NCI-H2227 treated with DMSO at 0.1 percent for 48 hours (cell line): ENCODE data around the gene DDI2.

ENCODE experiments used
- DNase-seq: peaks from one replicate; lab custom pipeline; 2025; lab: John Stamatoyannopoulos, UW

The DDI2 gene

DNA sequence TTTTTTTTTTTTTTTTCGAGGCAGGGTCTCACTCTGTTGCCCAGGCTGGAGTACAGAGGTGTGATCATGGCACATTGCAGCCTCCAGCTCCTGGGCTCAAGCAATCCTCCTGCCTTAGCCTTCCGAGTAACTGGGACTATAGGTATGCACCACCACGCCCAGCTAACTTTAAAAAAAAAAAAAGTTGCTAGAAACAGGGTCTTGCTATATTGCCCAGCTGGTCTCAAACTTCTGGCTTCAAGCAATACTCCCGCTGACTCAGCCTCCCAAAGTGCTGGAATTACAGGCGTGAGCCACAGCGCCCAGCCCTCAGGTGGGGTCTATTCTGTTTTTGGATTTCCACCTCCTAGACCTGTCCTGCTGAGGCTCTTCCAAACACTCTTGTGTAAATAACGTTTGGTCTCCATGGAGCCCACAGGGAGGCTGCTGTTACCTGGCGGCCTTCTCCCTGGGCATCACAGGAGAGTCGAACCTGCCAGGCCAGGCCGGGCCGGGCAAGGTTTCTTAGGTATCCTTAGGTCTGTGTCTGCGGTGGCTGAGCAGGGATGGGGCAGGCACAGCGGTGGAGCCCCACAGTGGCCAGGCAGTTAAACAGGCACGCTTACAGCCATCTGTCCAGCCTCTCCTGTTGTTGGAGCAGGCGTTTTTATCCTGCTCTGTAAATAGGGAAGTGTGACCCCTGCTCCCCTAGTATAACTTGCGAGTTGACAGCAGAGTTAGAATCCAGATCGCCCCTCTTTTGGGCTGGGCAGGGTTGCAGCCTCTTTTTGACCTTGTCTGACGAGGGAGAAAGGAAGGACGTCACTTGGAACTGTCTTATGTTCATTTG, 85.7 kb downstream of the DDI2 start:
- DNase-seq, result no peak

DNA sequence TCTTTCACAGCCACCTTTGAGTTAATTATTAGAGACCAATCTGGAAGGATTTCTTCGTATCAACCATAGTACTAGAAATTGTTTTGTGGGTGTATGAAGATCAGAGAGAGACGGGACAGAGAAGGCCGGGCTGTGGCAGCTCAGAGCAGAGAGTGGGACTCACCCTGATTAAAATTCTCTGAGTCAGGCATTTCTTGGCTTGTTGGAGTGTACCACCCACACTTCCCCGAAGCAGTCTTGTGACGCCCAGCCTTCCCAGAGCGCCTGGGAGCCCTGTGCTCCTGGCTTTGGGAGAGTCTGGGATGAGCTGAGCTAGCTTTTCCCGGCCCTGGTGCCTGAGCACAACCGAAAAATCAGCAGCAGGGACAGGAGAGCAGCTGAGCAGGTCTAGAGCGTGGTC, 86.3 kb downstream of the DDI2 start:
- no peak for DNase-seq

DNA sequence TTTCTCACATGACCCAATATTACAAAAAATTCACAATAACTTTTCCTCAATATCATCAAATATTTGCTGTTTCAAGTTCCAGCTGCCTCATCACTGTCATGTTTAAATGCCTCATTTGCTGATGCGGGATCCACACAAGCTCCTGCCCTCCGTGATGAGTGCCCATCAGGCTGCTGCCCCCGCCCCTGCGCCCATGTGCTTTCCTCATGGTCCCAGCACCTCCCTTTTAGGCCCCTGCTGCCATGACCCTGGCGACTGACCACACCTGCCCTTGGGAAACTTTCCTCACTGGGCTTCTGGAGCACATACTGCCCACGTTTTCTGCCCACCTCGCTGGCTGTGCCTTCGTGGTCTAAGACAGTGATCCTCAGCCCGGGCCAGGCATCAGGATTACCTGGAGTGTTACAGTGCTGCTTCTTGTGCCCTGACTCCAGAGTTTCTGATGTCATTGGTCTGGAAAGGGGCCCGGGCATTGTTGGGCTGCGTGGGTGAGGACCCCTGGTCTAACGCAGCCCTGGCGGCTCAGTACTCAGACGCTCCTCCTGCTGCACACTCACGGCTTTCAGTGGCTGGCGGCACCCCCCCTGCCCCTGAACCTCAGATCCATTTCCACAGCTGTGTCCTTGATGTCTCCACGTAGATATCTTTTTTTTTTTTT, 87.4 kb downstream of the DDI2 start:
- DNase-seq, result no peak

DNA sequence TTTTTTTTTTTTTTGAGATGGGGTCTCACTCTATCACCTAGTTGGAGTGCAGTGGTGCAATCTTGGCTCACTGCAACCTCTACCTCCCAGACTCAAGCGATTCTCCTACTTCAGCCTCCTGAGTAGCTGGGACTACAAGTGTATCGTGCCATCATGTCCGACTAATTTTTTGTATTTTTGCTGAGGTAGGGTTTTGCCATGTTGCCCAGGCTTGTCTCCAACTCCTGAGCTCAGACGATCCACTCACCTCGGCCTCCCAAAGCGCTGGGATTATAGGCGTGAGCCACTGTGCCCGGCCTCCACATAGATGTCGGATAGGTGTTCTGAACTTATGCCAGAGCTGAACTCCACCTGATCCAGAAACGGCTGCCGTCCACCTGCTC, 87.9 kb downstream of the DDI2 start:
- no peak for DNase-seq

DNA sequence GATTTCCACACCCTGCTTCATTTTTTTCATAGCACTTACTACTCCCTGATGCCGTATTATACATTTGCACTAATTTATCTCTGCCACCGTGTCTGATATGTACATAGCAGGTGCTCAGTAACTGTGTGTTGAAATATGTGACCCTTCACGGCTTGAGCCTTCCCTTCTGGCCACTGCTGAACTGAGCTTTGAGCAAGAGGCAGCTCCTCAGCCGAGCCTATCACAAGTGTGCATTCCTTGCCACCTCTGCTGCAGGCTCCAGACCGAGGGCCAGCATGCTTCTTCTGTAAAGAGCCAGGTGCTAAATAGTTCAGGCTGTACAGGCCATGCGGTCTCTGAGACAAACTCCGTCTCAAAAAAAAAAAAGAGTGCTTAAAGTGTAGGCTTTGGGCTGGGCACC, 89.5 kb downstream of the DDI2 start:
- DNase-seq, result no peak

DNA sequence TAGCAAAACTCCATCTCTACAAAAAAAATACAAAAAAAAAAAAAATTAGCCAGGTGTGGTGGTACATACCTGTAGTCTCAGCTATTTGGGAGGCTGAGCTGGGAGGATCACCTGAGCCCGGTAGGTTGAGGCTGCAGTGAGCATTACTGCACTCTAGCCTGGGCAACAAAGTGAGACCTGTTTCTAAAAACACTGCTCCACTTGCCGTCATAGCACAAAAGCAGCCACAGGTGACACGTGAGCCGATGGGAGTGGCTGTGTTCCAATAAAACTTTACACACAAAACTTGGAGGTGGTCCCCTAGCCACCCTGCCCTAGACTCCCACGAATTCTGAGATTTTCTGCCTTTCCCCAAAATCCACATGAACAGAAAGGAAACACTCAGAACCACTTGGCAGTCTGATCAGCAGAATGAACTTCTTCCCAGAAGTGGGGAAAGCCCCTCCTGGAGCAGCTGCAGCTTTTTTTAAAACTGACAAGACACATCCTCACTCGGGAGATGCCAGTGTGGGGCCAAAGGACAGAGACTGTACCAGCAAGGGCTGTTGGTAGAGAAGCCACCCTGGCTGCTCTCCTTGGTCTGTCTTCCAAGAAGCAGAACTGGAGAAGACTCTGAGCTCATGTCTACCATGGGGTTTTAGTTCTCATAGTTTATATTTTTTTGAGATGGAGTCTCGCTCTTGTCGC, 90.1 kb downstream of the DDI2 start:
- no peak for DNase-seq

DNA sequence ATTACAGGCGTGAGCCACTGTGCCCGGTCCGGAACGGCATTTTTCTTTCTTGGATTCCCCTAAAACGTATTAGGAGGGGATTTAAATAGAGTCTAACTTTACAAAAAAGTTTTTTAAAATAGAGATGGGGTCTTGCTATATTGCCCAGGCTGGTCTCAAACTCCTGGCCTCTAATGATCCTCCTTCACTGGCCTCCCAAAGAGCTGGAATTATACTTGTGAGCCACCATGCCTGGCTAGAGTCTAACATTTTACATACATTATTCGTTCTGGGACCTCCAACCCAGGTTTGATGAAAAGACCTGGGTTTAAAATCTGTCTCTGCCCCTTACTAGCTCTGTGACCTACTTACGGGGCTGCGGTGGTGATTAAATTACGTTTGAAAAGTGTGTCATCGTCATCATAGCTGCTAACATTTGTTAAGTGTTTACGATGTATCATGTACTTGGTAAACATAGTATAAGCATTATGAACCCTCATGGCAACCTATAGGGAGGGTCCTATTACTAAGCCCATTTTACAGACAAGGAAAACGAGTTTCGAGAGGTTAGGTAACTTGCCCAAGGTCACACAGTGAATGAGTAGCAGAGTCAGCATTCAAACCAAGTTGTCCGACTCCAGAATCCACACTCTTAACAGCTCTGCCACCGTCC, 91.4 kb downstream of the DDI2 start:
- no peak for DNase-seq

DNA sequence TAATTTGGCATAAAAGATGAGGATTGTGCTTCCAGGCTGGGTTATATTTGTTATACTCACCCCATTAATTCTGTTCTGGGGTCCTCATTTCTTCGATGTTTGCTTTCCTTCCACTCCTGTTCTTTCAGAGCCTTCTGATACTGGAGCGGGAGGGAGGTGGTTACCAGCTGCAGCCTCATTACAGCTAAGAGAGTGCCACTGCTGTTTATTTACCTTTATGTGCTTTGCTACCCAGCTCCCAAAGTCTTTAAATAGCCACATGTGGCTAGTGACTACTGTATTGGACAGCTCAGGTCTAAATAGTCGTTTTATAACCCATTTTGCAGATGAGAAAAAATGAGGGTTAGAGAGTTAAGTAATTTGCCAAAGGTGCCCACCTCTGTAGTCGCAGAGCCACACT, 92.0 kb downstream of the DDI2 start:
- DNase-seq, result no peak

DNA sequence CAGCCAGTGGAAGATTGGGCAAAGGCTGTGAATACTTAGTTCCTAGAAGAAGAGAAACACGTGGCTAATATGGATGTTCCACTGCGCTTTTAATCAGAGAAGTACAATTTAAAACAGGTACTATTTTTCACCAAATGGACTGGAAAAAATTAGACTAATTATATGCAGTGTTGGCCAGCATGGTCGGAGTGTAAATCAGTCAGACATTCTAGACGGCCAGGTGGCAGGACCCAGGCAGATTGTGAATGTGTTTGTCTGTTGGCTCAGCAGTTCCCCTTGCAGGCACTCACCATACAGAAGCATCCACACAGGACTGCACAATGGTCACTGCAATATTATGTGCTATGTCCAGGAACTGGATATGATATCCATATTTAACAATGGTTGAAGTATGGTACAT, 94.9 kb downstream of the DDI2 start:
- DNase-seq, result no peak

DNA sequence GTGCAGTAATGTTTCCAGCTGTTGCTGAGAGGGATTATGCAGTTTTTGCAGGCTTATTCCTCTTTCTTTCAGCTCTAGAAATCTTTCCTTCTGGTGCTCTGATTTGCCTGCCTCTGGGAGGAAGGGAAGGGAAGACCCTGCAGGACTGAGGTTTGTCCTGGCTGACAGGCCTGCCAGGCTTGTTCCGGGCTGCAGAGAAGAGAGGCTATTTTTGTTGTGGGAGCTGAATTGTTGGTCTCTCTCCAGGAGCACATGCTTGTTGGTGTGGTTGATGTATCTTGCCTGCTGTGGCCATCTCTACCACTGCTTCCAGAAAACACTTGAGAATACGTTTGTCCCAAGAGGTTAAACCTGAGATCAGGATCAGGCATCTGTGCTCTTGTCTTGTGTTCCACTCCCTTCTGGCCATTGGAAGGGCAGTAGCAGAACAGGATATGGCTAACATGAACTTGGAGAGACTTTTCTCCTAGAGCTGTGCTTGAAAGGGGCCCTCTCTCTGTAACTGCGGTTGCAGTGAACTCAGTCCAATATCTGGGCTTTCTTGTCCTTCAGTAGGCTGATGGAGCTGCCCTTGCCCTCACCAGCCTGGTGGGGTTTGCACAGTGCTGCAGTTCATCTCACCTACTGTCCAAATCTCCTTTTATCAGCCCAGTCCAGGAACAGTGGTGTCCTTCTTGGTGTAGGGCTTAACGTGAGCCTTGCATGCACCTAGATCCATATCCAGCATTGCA, 97.3 kb downstream of the DDI2 start:
- DNase-seq, result no peak

DNA sequence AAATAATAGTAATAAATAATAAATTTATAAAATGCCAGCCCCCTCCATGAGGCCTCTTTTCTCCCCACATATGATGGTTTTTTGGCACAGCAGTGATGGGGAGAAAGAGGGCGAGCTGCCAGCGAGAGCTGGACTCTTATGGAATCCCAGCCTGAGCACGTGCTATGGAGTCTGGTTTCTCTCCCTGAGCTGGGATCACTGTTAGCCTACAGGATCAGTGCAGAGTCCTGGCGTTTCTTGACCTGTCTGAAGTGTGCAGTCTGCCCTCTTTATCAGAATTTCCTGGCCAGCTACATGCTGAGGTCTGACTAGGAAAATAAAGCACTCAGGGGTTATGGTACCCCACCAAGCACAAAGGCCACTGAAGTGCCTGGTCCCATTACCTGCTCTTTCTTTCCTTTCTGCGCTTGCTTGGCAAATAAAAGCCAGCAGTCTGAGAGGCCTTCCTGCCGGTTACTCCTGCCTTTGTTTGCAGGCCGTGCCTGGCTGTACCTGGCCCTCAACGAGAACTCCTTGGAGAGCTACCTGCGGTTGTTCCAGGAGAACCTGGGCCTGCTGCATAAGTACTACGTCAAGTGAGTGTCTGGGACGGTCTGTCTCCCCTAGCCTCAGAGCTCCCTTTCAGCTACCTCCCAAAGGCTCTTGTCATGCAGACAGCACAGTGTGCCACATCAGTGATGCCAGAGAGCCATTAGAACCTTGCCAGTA, 100.3 kb downstream of the DDI2 start:
- no peak for DNase-seq

DNA sequence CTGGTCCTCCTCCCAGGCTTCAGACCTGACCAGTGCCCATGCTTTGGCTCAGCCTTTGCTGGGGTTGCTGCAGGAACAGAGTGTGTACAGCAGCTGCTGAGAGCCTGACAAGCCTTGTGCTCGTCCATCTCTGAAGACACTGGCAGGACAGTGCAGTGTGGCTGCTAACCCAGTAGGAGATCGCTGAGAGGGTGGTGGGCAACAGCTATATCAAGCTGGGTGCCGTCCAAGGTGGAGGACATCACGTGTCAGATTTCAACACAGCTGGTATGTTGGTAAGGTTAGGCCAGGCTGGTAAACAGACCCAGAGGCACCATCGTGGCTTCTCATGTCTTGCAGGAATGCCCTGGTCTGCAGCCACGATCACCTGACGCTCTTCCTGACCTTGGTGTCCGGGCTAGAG, 100.9 kb downstream of the DDI2 start:
- no peak for DNase-seq
